Transverse colon (tissue), 4 donors: Measurements from ENCODE around the gene KCNK13. TPM values are rescaled to one million over a fixed set of nuclear protein-coding genes. Genes with fewer than 3 reads are reported as not detected.
"Not testable (repeated sequence)": the region's sequence is repeated elsewhere in the genome, so short reads cannot be mapped to it uniquely, and the experiment has no call there.

Experiments used
- DNase-seq: peaks from one replicate; pipeline ENCODE4 v3.0.0-alpha.2; 2019
- H3K27ac ChIP-seq, 4 donors: fragments of 200-600 bp; sonication (generic); 2 replicates each; pipeline ENCODE4 v1.5.1; 2016 to 2018; ENCODE audit warnings: inconsistent platforms in 4 of 4
- H3K27me3 ChIP-seq: fragments of 200-600 bp; sonication (generic); 2 replicates; pipeline ENCODE4 v1.5.1; 2017; ENCODE audit warnings: inconsistent platforms
- H3K36me3 ChIP-seq, 4 donors: fragments of 200-600 bp; sonication (generic); 2 replicates each; pipeline ENCODE4 v1.5.1; 2017 to 2019; ENCODE audit warnings: inconsistent platforms in 4 of 4
- H3K4me1 ChIP-seq, 4 donors: fragments of 200-600 bp; sonication (generic); 2 replicates each; pipeline ENCODE4 v1.5.1; 2017 to 2020; ENCODE audit warnings: inconsistent platforms in 4 of 4
- H3K4me3 ChIP-seq, 4 donors: fragments of 200-600 bp; sonication (generic); 1 replicate in 1 of 4; 2 replicates in 3 of 4; pipeline versions ENCODE4 v1.5.1 to v1.6.1; 2017 to 2019; ENCODE audit warnings: inconsistent platforms in 4 of 4
- H3K9me3 ChIP-seq, 2 donors: fragments of 200-600 bp; sonication (generic); 2 replicates each; pipeline ENCODE4 v1.5.1; 2017 to 2019; ENCODE audit warnings: inconsistent platforms in 2 of 2
- CTCF ChIP-seq, 5 experiments: fragments of 200-600 bp in 3 of 5; fragments of 450-650 bp in 2 of 5; sonication (generic) in 3 of 5; IDR thresholded peaks; 1 replicate in 2 of 5; 2 replicates in 3 of 5; pipeline ENCODE4 v1.5.1; 2016 to 2017; ENCODE audit warnings: antibody characterized with exemption in 5 of 5, inconsistent platforms in 3 of 5, mild to moderate bottlenecking in 2 of 5, moderate library complexity in 1 of 5
- EP300 ChIP-seq: sonication (generic); formaldehyde crosslinking; IDR thresholded peaks from one replicate; pipeline ENCODE4 v1.6.1; 2017; ENCODE audit warnings: antibody characterized with exemption, low read depth
- POLR2A ChIP-seq: fragments of 450-650 bp; IDR thresholded peaks from one replicate; pipeline ENCODE4 v1.6.1; 2016; ENCODE audit warnings: antibody characterized with exemption, mild to moderate bottlenecking, moderate library complexity
- POLR2AphosphoS5 ChIP-seq, 3 donors: sonication (generic); formaldehyde crosslinking; IDR thresholded peaks; one replicate each; pipeline ENCODE4 v1.6.1; 2016; ENCODE audit warnings: antibody characterized with exemption in 3 of 3
- WGBS, 2 donors: methylation state at CpG; one replicate each; pipeline ENCODE4 v1.1.5; 2018; ENCODE audit warnings: low coverage in 1 of 2; 5-methylcytosine and 5-hydroxymethylcytosine counted together
- in situ Hi-C, 4 donors: fragments of 200-750 bp; cut with MboI; loops; one replicate each; pipeline versions ENCODE4 v1.15.0 to v1.15.1; 2017; ENCODE audit warnings: low sequenced_read_pairs in 3 of 4, low pct_ligation_motif_present in 1 of 4, low pct_unique_long_range_greater_than_20kb in 1 of 4
- intact Hi-C: fragments of 100-400 bp; cut with DNase I; formaldehyde crosslinking; loops from one replicate; pipeline ENCODE4 v1.15.1; 2023; ENCODE audit warnings: low total_unique reads
- total RNA-seq, 4 donors: library from RNA; depleted of rRNA; stranded (reverse); fragments of >200 nt; gene quantifications; one replicate each; pipeline ENCODE4 v1.1.0, GENCODE V29; 2016

The KCNK13 gene
- total RNA-seq, 4 donors from 2014 or later, result 0.14 to 0.64 TPM; not detected in 2

GRCh38 chr14:90024910-90025309 is 36.9 kb upstream of the KCNK13 start:
- in situ Hi-C loops, result no loop called here
- Histone ChIP-seq H3K4me3 (no peak overlapping the region), H3K36me3 (peaks cover 0 to 12% (median 3%) of the 10 kb centered on the region in 4 donors), H3K4me1 (no peaks in the 10 kb centered on the region), H3K27me3 (no peaks in the 10 kb centered on the region), H3K27ac (no peak overlapping the region), H3K9me3 (no peaks in the 10 kb centered on the region)
- 80 to 98% methylated on average over 1 to 3 of the region's 3 CpGs for WGBS, 2 donors
- intact Hi-C loops, result no loop called here
- TF ChIP-seq POLR2A (no peak), CTCF (IDR thresholded peaks at IDR 0.05) (no peak), EP300 (no peak), POLR2AphosphoS5 (IDR thresholded peaks at IDR 0.05) (no peak)
- no peak for DNase-seq

- WGBS, 2 donors, result 90 to 100% methylated on average over 2 to 4 of the region's 4 CpGs
- peaks cover 0 to 11% (median 3%) of the 10 kb centered on the region in 4 donors for H3K36me3 ChIP-seq
- H3K4me1 ChIP-seq, in situ Hi-C loops, DNase-seq, H3K27ac ChIP-seq, H3K9me3 ChIP-seq, intact Hi-C loops, H3K27me3 ChIP-seq, H3K4me3 ChIP-seq: not testable (repeated sequence)
Observed at GRCh38 chr14:90026608-90027007, 35.2 kb upstream of the KCNK13 start.

- peaks cover 0 to 5% (median 2%) of the 10 kb centered on the region in 4 donors for H3K36me3 ChIP-seq
- TF ChIP-seq CTCF (IDR thresholded peaks at IDR 0.05), result no peak
- TF ChIP-seq EP300, result no peak
- no peak for TF ChIP-seq POLR2A
- no peak for TF ChIP-seq POLR2AphosphoS5 (IDR thresholded peaks at IDR 0.05)
- 71 to 81% methylated on average over 1 of the region's 1 CpG for WGBS, 2 donors
- in situ Hi-C loops (no loop called here), intact Hi-C loops (no loop called here)
- DNase-seq, result no peak
- no peak overlapping the region for H3K27ac ChIP-seq
- H3K4me1 ChIP-seq, result no peaks in the 10 kb centered on the region
- no peak overlapping the region for H3K4me3 ChIP-seq
- no peaks in the 10 kb centered on the region for H3K27me3 ChIP-seq
- H3K9me3 ChIP-seq, result no peaks in the 10 kb centered on the region
Observed at GRCh38 chr14:90027842-90028241, 34.0 kb upstream of the KCNK13 start.

GRCh38 chr14:90034156-90034555 is 27.6 kb upstream of the KCNK13 start:
- Histone ChIP-seq H3K4me3 (no peak overlapping the region), H3K27ac (no peak overlapping the region), H3K36me3 (peaks cover 0 to 26% (median 6%) of the 10 kb centered on the region in 4 donors), H3K4me1 (no peaks in the 10 kb centered on the region), H3K9me3 (no peaks in the 10 kb centered on the region), H3K27me3 (no peaks in the 10 kb centered on the region)
- TF ChIP-seq POLR2AphosphoS5 (IDR thresholded peaks at IDR 0.05), result no peak
- no peak for TF ChIP-seq POLR2A
- TF ChIP-seq EP300, result no peak
- no peak for TF ChIP-seq CTCF (IDR thresholded peaks at IDR 0.05)
- WGBS, 2 donors, result 67 to 85% methylated on average over 1 to 2 of the region's 2 CpGs
- intact Hi-C loops, result no loop called here
- in situ Hi-C loops, result no loop called here
- no peak for DNase-seq

GRCh38 chr14:90034835-90035525 is 26.8 kb upstream of the KCNK13 start:
- no peak for DNase-seq
- in situ Hi-C loops (no loop called here), intact Hi-C loops (no loop called here)
- Histone ChIP-seq H3K9me3 (no peaks in the 10 kb centered on the region), H3K4me3 (no peak overlapping the region), H3K27ac (no peak overlapping the region), H3K4me1 (no peaks in the 10 kb centered on the region), H3K27me3 (no peaks in the 10 kb centered on the region), H3K36me3 (peaks cover 0 to 26% (median 6%) of the 10 kb centered on the region in 4 donors)
- TF ChIP-seq CTCF (IDR thresholded peaks at IDR 0.05), result no peak
- no peak for TF ChIP-seq POLR2A
- TF ChIP-seq EP300, result no peak
- TF ChIP-seq POLR2AphosphoS5 (IDR thresholded peaks at IDR 0.05), result no peak
- WGBS, 2 donors, result 89 to 96% methylated on average over 6 of the region's 6 CpGs
